Osteocyte (in vitro differentiated cells): ENCODE measurements around the gene BAHD1. TPM values are rescaled to one million over a fixed set of nuclear protein-coding genes. Genes with fewer than 3 reads are reported as not detected.

ENCODE experiments used
- DNase-seq: peaks from one replicate; pipeline ENCODE4 v3.0.0; 2021; ENCODE audit warnings: mixed read lengths; ENCODE audit not compliant: unreplicated experiment; ENCODE audit errors: extremely low spot score
- H3K27ac Mint-ChIP-seq: one replicate; pipeline ENCODE4 v1.8.0; 2021; ENCODE audit warnings: mild to moderate bottlenecking, mixed read lengths; ENCODE audit not compliant: unreplicated experiment
- H3K27me3 Mint-ChIP-seq: one replicate; pipeline ENCODE4 v1.8.0; 2021; ENCODE audit warnings: mixed read lengths; ENCODE audit not compliant: unreplicated experiment
- H3K36me3 Mint-ChIP-seq: one replicate; pipeline ENCODE4 v1.8.0; 2021; ENCODE audit warnings: mixed read lengths; ENCODE audit not compliant: unreplicated experiment
- H3K4me1 Mint-ChIP-seq: one replicate; pipeline ENCODE4 v1.8.0; 2021; ENCODE audit warnings: mixed read lengths; ENCODE audit not compliant: unreplicated experiment
- H3K4me3 Mint-ChIP-seq: one replicate; pipeline ENCODE4 v1.8.0; 2021; ENCODE audit warnings: mild to moderate bottlenecking, moderate library complexity, mixed read lengths; ENCODE audit not compliant: unreplicated experiment
- H3K9me3 Mint-ChIP-seq: one replicate; pipeline ENCODE4 v1.8.0; 2021; ENCODE audit warnings: mixed read lengths; ENCODE audit not compliant: unreplicated experiment
- CTCF ChIP-seq: fragments of 200-600 bp; sonication (generic); IDR thresholded peaks from 2 replicates; pipeline ENCODE4 v1.5.0; 2021; ENCODE audit warnings: antibody characterized with exemption, mild to moderate bottlenecking, moderate library complexity
- total RNA-seq: library from RNA; stranded (reverse); gene quantifications from 2 replicates; pipeline ENCODE4 v1.2.1, GENCODE V29; 2021

BAHD1 gene
- total RNA-seq, 1 donor from 2014 or later = 26.4 TPM

GRCh38 chr15:40446144-40446543, 5.4 kb downstream of the BAHD1 start:
- DNase-seq = no peak
- Mint-ChIP-seq H3K4me1 (peaks cover 35% of the 10 kb centered on the region), H3K36me3 (no peaks in the 10 kb centered on the region), H3K9me3 (no peaks in the 10 kb centered on the region), H3K4me3 (no peak overlapping the region), H3K27ac (no peak overlapping the region), H3K27me3 (no peaks in the 10 kb centered on the region)
- TF ChIP-seq CTCF = no peak

GRCh38 chr15:40448354-40448753, 7.6 kb downstream of the BAHD1 start:
- H3K9me3 Mint-ChIP-seq = no peaks in the 10 kb centered on the region
- H3K4me1 Mint-ChIP-seq = peaks cover 32% of the 10 kb centered on the region
- no peak overlapping the region for H3K27ac Mint-ChIP-seq
- DNase-seq = no peak
- no peaks in the 10 kb centered on the region for H3K27me3 Mint-ChIP-seq
- H3K36me3 Mint-ChIP-seq = no peaks in the 10 kb centered on the region
- H3K4me3 Mint-ChIP-seq = no peak overlapping the region
- no peak for TF ChIP-seq CTCF

- no peak overlapping the region for H3K27ac Mint-ChIP-seq
- no peak for TF ChIP-seq CTCF
- H3K36me3 Mint-ChIP-seq = no peaks in the 10 kb centered on the region
- no peak overlapping the region for H3K4me3 Mint-ChIP-seq
- peaks cover 30% of the 10 kb centered on the region for H3K4me1 Mint-ChIP-seq
- DNase-seq = no peak
- no peaks in the 10 kb centered on the region for H3K9me3 Mint-ChIP-seq
- H3K27me3 Mint-ChIP-seq = no peaks in the 10 kb centered on the region
Measured at GRCh38 chr15:40449275-40449674, 8.5 kb downstream of the BAHD1 start.

- Mint-ChIP-seq H3K27ac (no peak overlapping the region), H3K36me3 (no peaks in the 10 kb centered on the region), H3K9me3 (no peaks in the 10 kb centered on the region), H3K4me3 (no peak overlapping the region), H3K27me3 (no peaks in the 10 kb centered on the region), H3K4me1 (peaks cover 34% of the 10 kb centered on the region)
- DNase-seq = no peak
- no peak for TF ChIP-seq CTCF
Measured at GRCh38 chr15:40450047-40450446, 9.3 kb downstream of the BAHD1 start.

GRCh38 chr15:40451527-40452158, 10.9 kb downstream of the BAHD1 start:
- H3K4me1 Mint-ChIP-seq = peaks cover 42% of the 10 kb centered on the region
- no peak overlapping the region for H3K27ac Mint-ChIP-seq
- H3K27me3 Mint-ChIP-seq = no peaks in the 10 kb centered on the region
- H3K9me3 Mint-ChIP-seq = no peaks in the 10 kb centered on the region
- no peak for DNase-seq
- TF ChIP-seq CTCF = no peak
- H3K4me3 Mint-ChIP-seq = no peak overlapping the region
- H3K36me3 Mint-ChIP-seq = no peaks in the 10 kb centered on the region
